GM19099 (cell line): ENCODE results near the gene CCDC110.

Experiments
- POLR2A ChIP-seq: IDR thresholded peaks from 3 replicates; pipeline ENCODE4 v1.6.1; 2011; ENCODE audit warnings: low read depth; ENCODE audit not compliant: insufficient read length; ENCODE audit errors: extremely low read depth

The CCDC110 gene

GRCh38 chr4:185471235-185472102 is at the start of gene CCDC110:
Gene CCDC110 (minus strand): TSS chr4:185471733. CDS start chr4:185471683, 50 bp downstream.
- TF ChIP-seq POLR2A = no peak

DNA sequence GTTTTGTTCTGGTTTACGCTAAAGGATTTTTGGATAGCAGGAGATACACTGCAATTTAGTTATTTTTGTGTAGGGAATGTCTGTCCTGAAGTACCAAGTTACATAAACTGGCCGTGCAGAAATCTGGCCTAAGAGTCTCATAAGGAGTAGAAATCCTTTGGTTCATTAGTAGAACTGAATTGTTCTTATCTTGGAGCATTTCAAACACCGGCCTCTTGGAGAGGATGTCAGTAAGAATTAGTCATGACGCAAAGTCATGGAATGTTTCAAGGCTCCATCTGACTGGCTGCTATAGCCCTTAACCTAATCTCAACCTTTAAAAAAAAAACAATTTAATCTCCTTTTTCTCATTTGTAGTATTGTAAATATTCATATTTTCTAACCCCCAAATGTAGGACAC is 48.6 kb upstream of the CCDC110 start:
- no peak for TF ChIP-seq POLR2A

GRCh38 chr4:185518494-185518893 is 47.0 kb upstream of the CCDC110 start:
- TF ChIP-seq POLR2A = no peak

- no peak for TF ChIP-seq POLR2A
These were observed 46.5 kb upstream of the CCDC110 start for GRCh38 chr4:185518069-185518468.

GRCh38 chr4:185515248-185515647 is 43.7 kb upstream of the CCDC110 start:
- TF ChIP-seq POLR2A = no peak

GRCh38 chr4:185514182-185514697 is 42.7 kb upstream of the CCDC110 start:
- TF ChIP-seq POLR2A = no peak

DNA sequence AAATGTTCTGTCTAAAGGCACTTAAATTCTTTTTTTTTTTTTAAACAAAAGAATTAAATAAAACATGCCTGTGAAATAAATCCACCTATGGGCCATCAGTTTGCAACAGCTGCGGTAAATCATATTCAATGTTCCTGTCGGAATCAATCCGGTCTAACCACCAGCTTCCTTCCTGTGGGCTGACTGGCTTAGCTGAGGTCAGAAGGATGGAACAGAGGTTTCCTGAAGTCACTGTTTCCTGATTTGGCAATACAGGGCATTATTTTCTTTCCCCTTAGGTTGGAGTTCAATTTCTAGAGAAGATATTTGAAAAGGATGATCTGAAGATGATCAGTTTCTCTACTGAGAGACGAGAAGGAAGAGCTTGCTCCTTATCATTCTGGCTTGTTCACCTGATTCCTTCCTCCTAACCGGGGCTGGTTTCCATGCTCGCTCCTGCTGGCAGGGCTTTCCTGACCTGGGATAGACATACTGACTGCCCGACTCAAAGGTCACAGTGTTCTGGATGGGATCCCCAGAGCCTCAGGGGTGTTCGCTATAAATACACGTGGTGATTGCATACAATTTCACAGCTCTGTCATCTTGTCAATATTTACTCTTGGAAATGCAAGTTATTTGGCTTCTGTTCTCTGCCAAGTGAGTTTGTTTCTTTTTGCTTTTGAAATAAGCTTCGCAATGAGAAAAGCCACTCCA is 42.1 kb upstream of the CCDC110 start:
- no peak for TF ChIP-seq POLR2A

GRCh38 chr4:185512516-185512915 is 41.0 kb upstream of the CCDC110 start:
- TF ChIP-seq POLR2A = no peak

GRCh38 chr4:185510806-185511205 is 39.3 kb upstream of the CCDC110 start:
- TF ChIP-seq POLR2A = no peak

DNA sequence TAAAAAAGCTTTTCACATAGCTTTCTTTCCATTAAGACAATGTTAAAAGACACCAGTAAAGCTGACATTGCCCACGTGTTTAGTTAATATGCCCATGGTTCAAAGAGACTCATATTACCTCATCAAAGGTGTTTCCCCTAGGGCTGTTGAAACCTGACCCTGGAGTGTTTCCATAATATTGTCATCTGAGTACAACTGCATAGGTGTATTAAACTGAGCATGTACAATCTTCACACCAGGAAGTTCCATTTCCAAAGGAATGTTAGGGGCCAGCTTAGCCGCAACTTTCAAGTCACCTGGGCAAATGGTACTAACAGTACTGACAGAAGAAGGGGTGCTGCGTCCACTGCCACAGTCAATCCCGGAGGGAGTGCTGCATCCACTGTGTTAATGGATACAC is 36.6 kb upstream of the CCDC110 start:
- no peak for TF ChIP-seq POLR2A

DNA sequence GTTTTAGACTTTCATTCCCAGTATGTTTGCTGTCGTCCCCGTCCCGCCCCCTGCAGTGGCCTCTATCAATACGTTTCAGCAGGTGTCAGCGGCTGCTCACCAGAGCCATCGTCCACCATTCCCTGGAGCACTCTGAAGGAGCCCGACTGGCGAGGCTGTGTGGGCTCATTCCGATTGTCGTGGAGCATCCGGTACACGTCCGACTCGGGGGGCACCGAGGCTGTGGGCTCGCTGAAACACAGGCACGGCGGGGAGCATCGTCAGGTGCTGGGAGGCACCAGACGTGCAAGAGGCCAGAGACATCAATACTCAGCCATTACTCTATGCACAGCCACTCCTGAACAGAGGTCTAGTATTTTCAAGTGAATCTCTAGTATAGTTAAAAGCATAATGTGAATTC is 34.9 kb upstream of the CCDC110 start:
- TF ChIP-seq POLR2A = no peak

DNA sequence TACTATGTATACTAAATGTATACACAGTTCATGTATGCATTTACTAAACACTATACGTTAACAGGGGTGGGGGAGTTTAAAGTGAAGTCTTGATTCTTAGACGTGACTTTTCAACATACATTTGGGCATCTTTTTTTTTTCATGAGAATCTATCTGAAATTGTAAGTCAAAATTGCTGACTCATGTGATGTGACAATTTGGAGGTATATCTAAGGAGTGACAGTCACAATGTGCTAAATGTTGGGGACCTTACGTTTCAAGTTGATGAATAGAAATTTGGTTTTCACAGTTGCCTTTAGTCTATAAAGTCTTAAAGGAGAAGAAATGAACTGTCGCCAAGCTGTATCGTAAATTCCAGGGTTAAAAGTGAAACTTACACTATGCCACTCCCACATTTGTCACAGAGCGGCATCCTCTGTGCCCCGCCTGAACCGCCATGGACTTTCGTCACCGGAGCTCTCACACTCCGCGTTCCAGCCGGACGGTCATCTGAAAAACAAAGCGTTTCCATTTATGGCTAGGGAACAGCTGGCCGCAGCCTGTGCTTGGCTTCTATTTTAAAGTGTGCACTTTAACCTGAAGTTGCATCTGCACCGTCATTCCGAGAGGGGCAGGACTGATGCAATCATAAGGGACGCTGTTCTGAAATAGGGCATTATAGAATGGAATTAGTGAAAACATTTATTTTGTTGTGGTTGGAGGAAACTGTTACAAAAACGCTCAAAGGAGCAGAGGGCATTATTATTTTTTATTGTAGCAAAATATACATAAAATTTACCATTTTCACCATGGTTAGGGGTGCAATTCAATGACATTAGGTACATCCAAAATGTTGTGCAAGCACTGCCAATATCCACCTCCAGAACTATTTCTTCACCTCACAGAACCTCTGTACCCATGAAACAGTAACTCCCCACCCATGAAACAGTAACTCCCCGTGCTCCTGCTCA is 32.8 kb upstream of the CCDC110 start:
- TF ChIP-seq POLR2A = no peak

DNA sequence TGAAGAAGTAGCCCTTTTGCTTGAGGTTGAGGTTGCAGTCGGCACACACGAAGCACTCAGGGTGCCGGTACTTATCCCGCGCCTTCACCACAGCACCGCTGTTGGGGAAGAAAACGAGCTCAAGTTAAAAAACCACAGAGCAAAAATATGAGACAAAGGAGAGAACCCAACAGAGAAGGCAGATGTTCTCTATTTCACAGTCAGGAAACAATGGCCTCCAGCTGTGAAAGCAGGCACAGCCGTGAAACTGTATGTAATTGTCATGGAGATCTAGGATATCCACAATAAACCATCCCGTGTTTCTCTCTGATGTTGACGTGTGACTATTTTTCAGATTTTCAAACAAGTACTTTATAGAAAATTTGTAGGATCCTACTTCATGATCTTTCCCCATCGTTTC is 30.9 kb upstream of the CCDC110 start:
- TF ChIP-seq POLR2A = no peak

DNA sequence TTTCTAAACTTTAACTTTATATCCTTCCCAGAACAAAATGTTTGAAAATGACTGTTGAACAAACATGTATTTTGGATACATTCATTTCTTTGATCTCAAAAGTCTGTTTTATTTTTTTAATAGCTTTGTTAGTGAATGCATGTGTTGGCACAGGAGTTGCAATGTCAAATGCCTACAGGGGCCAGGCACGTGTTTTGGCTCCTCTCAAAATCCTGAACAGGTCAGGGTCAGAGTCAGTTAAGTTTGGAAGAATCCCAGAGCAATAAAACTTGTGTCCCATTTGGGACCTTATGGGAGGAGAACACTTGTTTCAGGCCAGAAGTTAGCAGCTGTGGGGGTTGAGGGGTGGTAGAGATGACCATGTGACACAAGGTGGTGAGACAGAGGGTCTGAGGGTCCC is 29.0 kb upstream of the CCDC110 start:
- no peak for TF ChIP-seq POLR2A

- TF ChIP-seq POLR2A = no peak
These were observed 28.5 kb upstream of the CCDC110 start for GRCh38 chr4:185500035-185500434.

GRCh38 chr4:185488650-185489049 is 17.1 kb upstream of the CCDC110 start:
- TF ChIP-seq POLR2A = no peak

DNA sequence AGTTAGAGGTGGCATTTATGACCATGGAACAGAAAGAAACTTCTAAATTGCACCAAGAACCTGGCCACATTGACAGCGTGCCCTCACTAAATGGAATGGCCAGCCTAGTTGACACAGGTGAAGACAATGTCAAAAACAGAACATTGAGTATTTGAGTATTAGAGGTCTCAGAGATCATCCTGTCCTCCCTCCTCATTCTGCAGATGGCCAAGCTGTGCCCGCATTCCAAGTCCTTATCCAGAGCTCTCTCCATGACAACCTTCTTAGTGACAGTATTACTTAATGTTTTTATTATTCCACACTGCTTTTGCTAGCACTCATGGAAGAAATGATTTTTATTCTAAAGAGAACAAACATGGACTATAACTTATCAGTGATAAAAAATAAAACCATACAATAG is 9.9 kb upstream of the CCDC110 start:
- no peak for TF ChIP-seq POLR2A
